Neural cell (in vitro differentiated cells): ENCODE measurements around the gene TULP3. TPM values are rescaled to one million over a fixed set of nuclear protein-coding genes. Genes with fewer than 3 reads are reported as not detected.
A peak's percentile ranks its signal among the peaks of the same experiment; 100 is the strongest.

Experiments
- H2AFZ ChIP-seq: fragments of 200-600, 300-800 bp; sonication (generic), shearing (Covaris generic); 2 replicates; pipeline ENCODE4 v1.6.0; 2014; ENCODE audit warnings: low read depth, mild to moderate bottlenecking, antibody characterized with exemption, low read length, moderate library complexity
- H3F3A ChIP-seq: fragments of 200-600 bp; shearing (Covaris generic); 2 replicates; pipeline ENCODE4 v1.6.1; 2016; ENCODE audit warnings: mild to moderate bottlenecking, moderate library complexity, mixed read lengths, antibody characterized with exemption, low read length; ENCODE audit not compliant: insufficient read depth, poor library complexity, severe bottlenecking
- H3K27ac ChIP-seq: fragments of 200-600, 300-800 bp; sonication (generic), shearing (Covaris generic); 2 replicates; pipeline ENCODE4 v1.5.1; 2014; ENCODE audit warnings: mild to moderate bottlenecking, low read length, moderate library complexity
- H3K27me3 ChIP-seq: fragments of 300-800, 200-600 bp; sonication (generic), shearing (Covaris generic); 2 replicates; pipeline ENCODE4 v1.6.0; 2014; ENCODE audit warnings: mild to moderate bottlenecking, low read depth, low read length, moderate library complexity; ENCODE audit not compliant: insufficient read depth
- H3K36me3 ChIP-seq: fragments of 300-800, 200-600 bp; sonication (generic), shearing (Covaris generic); 2 replicates; pipeline ENCODE4 v1.5.1; 2014; ENCODE audit warnings: mild to moderate bottlenecking, antibody characterized with exemption, low read length, moderate library complexity; ENCODE audit not compliant: insufficient read depth
- H3K4me2 ChIP-seq: fragments of 300-800, 200-600 bp; sonication (generic), shearing (Covaris generic); 2 replicates; pipeline ENCODE4 v1.6.0; 2014; ENCODE audit warnings: mild to moderate bottlenecking, low read length
- H3K4me3 ChIP-seq: fragments of 300-800, 200-600 bp; sonication (generic), shearing (Covaris generic); 2 replicates; pipeline ENCODE4 v1.5.1; 2014; ENCODE audit warnings: mild to moderate bottlenecking, low read length, moderate library complexity
- H3K79me2 ChIP-seq: fragments of 200-600 bp; shearing (Covaris generic); replicated peaks from 2 replicates; pipeline ENCODE4 v1.6.0; 2014; ENCODE audit warnings: mild to moderate bottlenecking, low read length, moderate library complexity; ENCODE audit not compliant: insufficient read depth
- H3K9ac ChIP-seq: fragments of 300-800, 200-600 bp; sonication (generic), shearing (Covaris generic); 2 replicates; pipeline ENCODE4 v1.6.1; 2016; ENCODE audit warnings: mild to moderate bottlenecking, low read length, mixed read lengths
- H3K9me2 ChIP-seq: fragments of 200-600 bp; shearing (Covaris generic); 2 replicates; pipeline ENCODE4 v1.6.1; 2016; ENCODE audit warnings: mild to moderate bottlenecking, low read length, mixed read lengths; ENCODE audit not compliant: insufficient read depth
- H3K9me3 ChIP-seq: fragments of 200-600, 300-800 bp; sonication (generic), shearing (Covaris generic); 2 replicates; pipeline ENCODE4 v1.6.1; 2016; ENCODE audit warnings: mild to moderate bottlenecking, mixed run types, low read length, moderate library complexity, mixed read lengths
- H4K20me1 ChIP-seq: fragments of 200-600 bp; shearing (Covaris generic); 2 replicates; pipeline ENCODE4 v1.6.1; 2016; ENCODE audit warnings: mild to moderate bottlenecking, mixed run types; ENCODE audit not compliant: insufficient read depth
- EP300 ChIP-seq: fragments of 450-650 bp; conservative IDR thresholded peaks from 2 replicates; pipeline ENCODE4 v1.6.1; 2014; ENCODE audit warnings: antibody characterized with exemption, mild to moderate bottlenecking, moderate library complexity; ENCODE audit not compliant: poor library complexity, severe bottlenecking
- EZH2 ChIP-seq: fragments of 200-600, 300-800 bp; shearing (Covaris generic), sonication (generic); IDR thresholded peaks from 2 replicates; pipeline ENCODE4 v1.6.1; 2014; ENCODE audit warnings: antibody characterized with exemption, low read length, borderline replicate concordance, mild to moderate bottlenecking; ENCODE audit not compliant: insufficient read depth, poor library complexity, severe bottlenecking
- MXI1 ChIP-seq: fragments of 450-650 bp; conservative IDR thresholded peaks from 2 replicates; pipeline ENCODE4 v1.6.1; 2014; ENCODE audit warnings: antibody characterized with exemption, mild to moderate bottlenecking; ENCODE audit not compliant: poor library complexity, severe bottlenecking
- POLR2AphosphoS5 ChIP-seq: IDR thresholded peaks from 2 replicates; pipeline ENCODE4 v1.6.1; 2012
- RAD21 ChIP-seq: fragments of 450-650 bp; conservative IDR thresholded peaks from 2 replicates; pipeline ENCODE4 v1.6.1; 2014; ENCODE audit warnings: antibody characterized with exemption, mild to moderate bottlenecking, moderate library complexity
- SMC3 ChIP-seq: fragments of 450-650 bp; conservative IDR thresholded peaks from 2 replicates; pipeline ENCODE4 v1.6.1; 2014; ENCODE audit warnings: antibody characterized with exemption, mild to moderate bottlenecking, moderate library complexity; ENCODE audit not compliant: poor library complexity
- TAF1 ChIP-seq: IDR thresholded peaks from 2 replicates; pipeline ENCODE4 v1.6.1; 2012; ENCODE audit warnings: low read depth
- polyA plus RNA-seq: library from polyadenylated mRNA; depleted of rRNA; stranded (reverse); fragments of >200 nt; gene quantifications from 2 replicates; pipeline ENCODE4 v1.2.3, GENCODE V29; 2014
- TF ChIP-seq, protein P1 (sequence below): fragments of 450-650 bp; IDR thresholded peaks from 2 replicates; pipeline ENCODE4 v1.5.1; 2014; ENCODE audit warnings: antibody characterized with exemption, mild to moderate bottlenecking, moderate library complexity; ENCODE audit not compliant: poor library complexity, severe bottlenecking
- TF ChIP-seq, protein P2 (sequence below): IDR thresholded peaks from 2 replicates; pipeline ENCODE4 v1.6.1; 2012; ENCODE audit warnings: borderline replicate concordance

TULP3 gene
- polyA plus RNA-seq, 1 donor from 2014 or later, result 9.3 TPM

DNA sequence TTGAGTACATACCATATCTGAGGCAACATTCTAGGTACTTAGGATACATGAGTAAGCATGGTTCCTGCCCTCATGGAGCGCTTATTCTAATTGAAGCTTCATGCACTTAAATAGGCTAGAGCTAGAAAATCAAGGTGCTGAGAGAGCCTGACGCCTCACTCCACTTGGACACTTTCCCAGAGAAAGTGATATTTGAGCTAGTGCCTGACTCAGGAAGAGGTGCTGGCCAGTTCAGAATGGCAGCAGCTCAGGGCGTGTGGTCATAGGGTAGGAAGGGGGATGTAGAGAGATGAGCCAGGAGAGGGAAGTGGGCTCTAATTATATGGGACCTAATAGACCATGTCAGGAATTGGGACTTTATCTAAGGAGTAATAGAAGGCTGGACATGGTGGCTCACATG, 33.3 kb downstream of the TULP3 start:
- H3K9me3 ChIP-seq, result no peaks in the 10 kb centered on the region
- H3K9me2 ChIP-seq, result no peaks in the 10 kb centered on the region
- no peak overlapping the region for H2AFZ ChIP-seq
- H3K4me2 ChIP-seq, result no peak overlapping the region
- H3K9ac ChIP-seq, result no peak overlapping the region
- no peaks in the 10 kb centered on the region for H3K27me3 ChIP-seq
- no peak overlapping the region for H3K4me3 ChIP-seq
- H3K79me2 ChIP-seq, result no peaks in the 10 kb centered on the region
- no peak for TF ChIP-seq POLR2AphosphoS5
- TF ChIP-seq EZH2, result no peak
- TF ChIP-seq SMC3, result no peak
- TF ChIP-seq, protein P1, sequence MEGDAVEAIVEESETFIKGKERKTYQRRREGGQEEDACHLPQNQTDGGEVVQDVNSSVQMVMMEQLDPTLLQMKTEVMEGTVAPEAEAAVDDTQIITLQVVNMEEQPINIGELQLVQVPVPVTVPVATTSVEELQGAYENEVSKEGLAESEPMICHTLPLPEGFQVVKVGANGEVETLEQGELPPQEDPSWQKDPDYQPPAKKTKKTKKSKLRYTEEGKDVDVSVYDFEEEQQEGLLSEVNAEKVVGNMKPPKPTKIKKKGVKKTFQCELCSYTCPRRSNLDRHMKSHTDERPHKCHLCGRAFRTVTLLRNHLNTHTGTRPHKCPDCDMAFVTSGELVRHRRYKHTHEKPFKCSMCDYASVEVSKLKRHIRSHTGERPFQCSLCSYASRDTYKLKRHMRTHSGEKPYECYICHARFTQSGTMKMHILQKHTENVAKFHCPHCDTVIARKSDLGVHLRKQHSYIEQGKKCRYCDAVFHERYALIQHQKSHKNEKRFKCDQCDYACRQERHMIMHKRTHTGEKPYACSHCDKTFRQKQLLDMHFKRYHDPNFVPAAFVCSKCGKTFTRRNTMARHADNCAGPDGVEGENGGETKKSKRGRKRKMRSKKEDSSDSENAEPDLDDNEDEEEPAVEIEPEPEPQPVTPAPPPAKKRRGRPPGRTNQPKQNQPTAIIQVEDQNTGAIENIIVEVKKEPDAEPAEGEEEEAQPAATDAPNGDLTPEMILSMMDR, result no peak
- no peak for TF ChIP-seq TAF1
- no peak for TF ChIP-seq EP300
- TF ChIP-seq MXI1, result no peak
- TF ChIP-seq, protein P2, sequence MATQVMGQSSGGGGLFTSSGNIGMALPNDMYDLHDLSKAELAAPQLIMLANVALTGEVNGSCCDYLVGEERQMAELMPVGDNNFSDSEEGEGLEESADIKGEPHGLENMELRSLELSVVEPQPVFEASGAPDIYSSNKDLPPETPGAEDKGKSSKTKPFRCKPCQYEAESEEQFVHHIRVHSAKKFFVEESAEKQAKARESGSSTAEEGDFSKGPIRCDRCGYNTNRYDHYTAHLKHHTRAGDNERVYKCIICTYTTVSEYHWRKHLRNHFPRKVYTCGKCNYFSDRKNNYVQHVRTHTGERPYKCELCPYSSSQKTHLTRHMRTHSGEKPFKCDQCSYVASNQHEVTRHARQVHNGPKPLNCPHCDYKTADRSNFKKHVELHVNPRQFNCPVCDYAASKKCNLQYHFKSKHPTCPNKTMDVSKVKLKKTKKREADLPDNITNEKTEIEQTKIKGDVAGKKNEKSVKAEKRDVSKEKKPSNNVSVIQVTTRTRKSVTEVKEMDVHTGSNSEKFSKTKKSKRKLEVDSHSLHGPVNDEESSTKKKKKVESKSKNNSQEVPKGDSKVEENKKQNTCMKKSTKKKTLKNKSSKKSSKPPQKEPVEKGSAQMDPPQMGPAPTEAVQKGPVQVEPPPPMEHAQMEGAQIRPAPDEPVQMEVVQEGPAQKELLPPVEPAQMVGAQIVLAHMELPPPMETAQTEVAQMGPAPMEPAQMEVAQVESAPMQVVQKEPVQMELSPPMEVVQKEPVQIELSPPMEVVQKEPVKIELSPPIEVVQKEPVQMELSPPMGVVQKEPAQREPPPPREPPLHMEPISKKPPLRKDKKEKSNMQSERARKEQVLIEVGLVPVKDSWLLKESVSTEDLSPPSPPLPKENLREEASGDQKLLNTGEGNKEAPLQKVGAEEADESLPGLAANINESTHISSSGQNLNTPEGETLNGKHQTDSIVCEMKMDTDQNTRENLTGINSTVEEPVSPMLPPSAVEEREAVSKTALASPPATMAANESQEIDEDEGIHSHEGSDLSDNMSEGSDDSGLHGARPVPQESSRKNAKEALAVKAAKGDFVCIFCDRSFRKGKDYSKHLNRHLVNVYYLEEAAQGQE, result no peak
- TF ChIP-seq RAD21, result no peak
- H3K27ac ChIP-seq, result no peak overlapping the region
- no peaks in the 10 kb centered on the region for H3F3A ChIP-seq
- peaks cover 6% of the 10 kb centered on the region for H3K36me3 ChIP-seq
- H4K20me1 ChIP-seq, result no peaks in the 10 kb centered on the region

- H3K9ac ChIP-seq, result peak overlapping the region; percentile 60
- peak overlapping the region; percentile 31 for H3K4me3 ChIP-seq
- peak overlapping the region; percentile 49 for H2AFZ ChIP-seq
- peak overlapping the region; percentile 84 for H3K27ac ChIP-seq
- H3K36me3 ChIP-seq, result peaks cover 6% of the 10 kb centered on the region
- H3K27me3 ChIP-seq, result no peaks in the 10 kb centered on the region
- H3K4me2 ChIP-seq, result no peak overlapping the region
- no peak for TF ChIP-seq EZH2
- no peak for TF ChIP-seq RAD21
- TF ChIP-seq POLR2AphosphoS5, result peak; percentile 58
- TF ChIP-seq EP300, result peak; percentile 88
- TF ChIP-seq, protein P2, result no peak
- H3K9me3 ChIP-seq, result no peaks in the 10 kb centered on the region
- H3K9me2 ChIP-seq, result no peaks in the 10 kb centered on the region
- no peaks in the 10 kb centered on the region for H3K79me2 ChIP-seq
- no peaks in the 10 kb centered on the region for H4K20me1 ChIP-seq
- no peaks in the 10 kb centered on the region for H3F3A ChIP-seq
These were observed 34.8 kb downstream of the TULP3 start for GRCh38 chr12:2925322-2925995.
